Nucleus accumbens (tissue), 56 donors: ENCODE data around the gene HMGXB3.
A peak's percentile ranks its signal among the peaks of the same experiment; 100 is the strongest.

ENCODE experiments used
- DNase-seq, 56 donors: peaks; one replicate each; lab custom pipeline; 2025; lab: John Stamatoyannopoulos, UW

HMGXB3 gene

GRCh38 chr5:149979896-149980295 lies 20.6 kb upstream of the HMGXB3 start:
- DNase-seq: no peak

- DNase-seq: no peak
Observed at GRCh38 chr5:149981206-149981605, 19.3 kb upstream of the HMGXB3 start.

GRCh38 chr5:149982505-149982904 lies 18.0 kb upstream of the HMGXB3 start:
- DNase-seq: no peak

GRCh38 chr5:149988126-149988525 lies 12.4 kb upstream of the HMGXB3 start:
- no peak for DNase-seq

GRCh38 chr5:149990518-149991376 lies 9.8 kb upstream of the HMGXB3 start:
- peak in 44 of 56 donors; percentile 5 to 84 (median 28) for DNase-seq

- no peak for DNase-seq
Observed at GRCh38 chr5:149993471-149993870, 7.1 kb upstream of the HMGXB3 start.

- DNase-seq: peak in 44 of 56 donors; percentile 5 to 73 (median 33)
Observed at GRCh38 chr5:149995385-149996204, 4.9 kb upstream of the HMGXB3 start.

- DNase-seq: no peak
Observed at GRCh38 chr5:149996205-149996890, 4.2 kb upstream of the HMGXB3 start.

- no peak for DNase-seq
Observed at GRCh38 chr5:149998281-149998680, 2.3 kb upstream of the HMGXB3 start.

GRCh38 chr5:149999359-149999758 lies 1.2 kb upstream of the HMGXB3 start:
- no peak for DNase-seq

- no peak for DNase-seq
Observed at GRCh38 chr5:149999866-150000255, 678 bp upstream of the HMGXB3 start.

- DNase-seq: peak in 4 of 56 donors; percentile 38 to 62 (median 45)
Observed at GRCh38 chr5:150000990-150001659, 586 bp downstream of the HMGXB3 start.

- DNase-seq: peak in 7 of 56 donors; percentile 5 to 22 (median 13)
Observed at GRCh38 chr5:150001660-150002486, 1.3 kb downstream of the HMGXB3 start.

- no peak for DNase-seq
Observed at GRCh38 chr5:150006318-150006717, 5.8 kb downstream of the HMGXB3 start.

GRCh38 chr5:150007050-150007449 lies 6.5 kb downstream of the HMGXB3 start:
- DNase-seq: no peak

- no peak for DNase-seq
Observed at GRCh38 chr5:150009671-150010387, 9.3 kb downstream of the HMGXB3 start.

- DNase-seq: no peak
Observed at GRCh38 chr5:150013931-150014330, 13.4 kb downstream of the HMGXB3 start.

- DNase-seq: no peak
Observed at GRCh38 chr5:150014456-150014855, 13.9 kb downstream of the HMGXB3 start.

- no peak for DNase-seq
Observed at GRCh38 chr5:150015415-150015814, 14.9 kb downstream of the HMGXB3 start.
